ENCODE results near the gene PUS10. TPM values are rescaled to one million over a fixed set of nuclear protein-coding genes. Genes with fewer than 3 reads are reported as not detected.

PUS10 gene
- total and polyA plus RNA-seq, 2 of the 13 experiments (the other 11 are each of a cell fraction or from before 2014, with no cell fraction given) = 41.4 to 44.3 TPM

DNA sequence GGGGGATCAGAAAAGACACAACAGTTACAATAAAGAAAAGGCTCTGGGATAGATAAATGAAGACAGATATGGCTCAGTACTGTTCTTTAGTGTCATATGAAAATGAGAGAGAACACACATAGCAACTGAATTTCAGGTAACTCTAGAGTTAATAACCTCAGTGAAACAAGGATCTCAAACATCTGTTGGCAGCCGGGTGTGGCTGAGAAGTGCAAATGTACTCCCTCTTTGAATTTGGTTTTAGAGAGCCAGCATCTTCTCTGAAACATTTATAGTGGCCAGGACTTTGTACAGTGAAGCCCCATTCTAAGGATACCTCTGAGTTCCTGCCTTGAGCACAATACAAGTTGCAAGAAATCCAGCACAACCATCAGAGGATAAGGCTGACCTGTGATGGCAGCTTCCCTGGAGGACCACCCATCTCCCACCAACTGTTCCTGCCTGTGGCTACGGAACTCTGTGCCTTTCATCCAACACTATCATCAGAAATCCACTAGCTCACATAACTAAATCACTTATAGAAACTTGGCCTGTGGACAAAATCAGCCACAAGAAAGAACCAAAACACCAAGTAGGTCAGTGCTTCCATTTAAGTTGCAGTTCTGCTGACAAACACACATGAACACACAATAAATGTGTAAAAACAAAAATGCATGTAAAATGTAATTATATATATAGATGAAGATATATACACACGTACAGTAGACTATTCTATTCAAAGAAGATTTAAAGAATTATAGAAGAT lies 37.8 kb downstream of the PUS10 start:
- FAIRE-seq (no peak), ATAC-seq (no peak), DNase-seq (ENCODE audit: low spot score) (no peak)
- Histone ChIP-seq H3K36me3 (replicated peaks in 1 of 2; ENCODE audit: control insufficient read depth in 1 of 2, insufficient read depth in 2 of 2, low read length in 2 of 2) (peaks cover 15 to 37% of the 10 kb centered on the region in 2 experiments), H3K4me1 (ENCODE audit: insufficient read depth, low read length) (no peaks in the 10 kb centered on the region), H4K20me1 (ENCODE audit: insufficient read depth, low read length) (no peaks in the 10 kb centered on the region), H3K9ac (ENCODE audit: insufficient read depth, low read depth, low read length) (no peak overlapping the region), H3K4me3 (replicated peaks in 1 of 3; ENCODE audit: insufficient read depth in 1 of 3, low read depth in 2 of 3, low read length in 3 of 3) (no peak overlapping the region), H3K27me3 (ENCODE audit: control insufficient read depth in 1 of 2, insufficient read depth in 2 of 2, low read length in 2 of 2) (no peaks in the 10 kb centered on the region), H2AFZ (ENCODE audit: low read length) (no peak overlapping the region), H3K4me2 (ENCODE audit: low read depth, low read length) (no peak overlapping the region), H3K27ac (ENCODE audit: extremely low read length, insufficient read depth, low read length) (no peak overlapping the region), H3K9me3 (ENCODE audit: low read length) (no peaks in the 10 kb centered on the region), H3K79me2 (ENCODE audit: insufficient read depth, low read length) (peaks cover 3% of the 10 kb centered on the region)
- ChIA-PET POLR2A (no interaction called here), CTCF (ENCODE audit: low intra/inter-chr PET ratio, low total read pairs) (no interaction called here)
- no peak for TF ChIP-seq AGO1 (IDR thresholded peaks at IDR 0.05; ENCODE audit: low read depth, low read length, poor library complexity, severe bottlenecking)
- no peak for TF ChIP-seq HDAC2 (CRISPR knock-in tag; IDR thresholded peaks at IDR 0.05)
- TF ChIP-seq CHD2 (IDR thresholded peaks at IDR 0.05; ENCODE audit: low read depth, low read length) = no peak
- no peak for TF ChIP-seq ZNF747 (CRISPR knock-in tag; IDR thresholded peaks at IDR 0.05; ENCODE audit: borderline replicate concordance)
- no peak for TF ChIP-seq MED8 (CRISPR knock-in tag; IDR thresholded peaks at IDR 0.05; ENCODE audit: insufficient replicate concordance)
- no peak for TF ChIP-seq ZNF792 (CRISPR knock-in tag; IDR thresholded peaks at IDR 0.05)
- TF ChIP-seq, protein P1, sequence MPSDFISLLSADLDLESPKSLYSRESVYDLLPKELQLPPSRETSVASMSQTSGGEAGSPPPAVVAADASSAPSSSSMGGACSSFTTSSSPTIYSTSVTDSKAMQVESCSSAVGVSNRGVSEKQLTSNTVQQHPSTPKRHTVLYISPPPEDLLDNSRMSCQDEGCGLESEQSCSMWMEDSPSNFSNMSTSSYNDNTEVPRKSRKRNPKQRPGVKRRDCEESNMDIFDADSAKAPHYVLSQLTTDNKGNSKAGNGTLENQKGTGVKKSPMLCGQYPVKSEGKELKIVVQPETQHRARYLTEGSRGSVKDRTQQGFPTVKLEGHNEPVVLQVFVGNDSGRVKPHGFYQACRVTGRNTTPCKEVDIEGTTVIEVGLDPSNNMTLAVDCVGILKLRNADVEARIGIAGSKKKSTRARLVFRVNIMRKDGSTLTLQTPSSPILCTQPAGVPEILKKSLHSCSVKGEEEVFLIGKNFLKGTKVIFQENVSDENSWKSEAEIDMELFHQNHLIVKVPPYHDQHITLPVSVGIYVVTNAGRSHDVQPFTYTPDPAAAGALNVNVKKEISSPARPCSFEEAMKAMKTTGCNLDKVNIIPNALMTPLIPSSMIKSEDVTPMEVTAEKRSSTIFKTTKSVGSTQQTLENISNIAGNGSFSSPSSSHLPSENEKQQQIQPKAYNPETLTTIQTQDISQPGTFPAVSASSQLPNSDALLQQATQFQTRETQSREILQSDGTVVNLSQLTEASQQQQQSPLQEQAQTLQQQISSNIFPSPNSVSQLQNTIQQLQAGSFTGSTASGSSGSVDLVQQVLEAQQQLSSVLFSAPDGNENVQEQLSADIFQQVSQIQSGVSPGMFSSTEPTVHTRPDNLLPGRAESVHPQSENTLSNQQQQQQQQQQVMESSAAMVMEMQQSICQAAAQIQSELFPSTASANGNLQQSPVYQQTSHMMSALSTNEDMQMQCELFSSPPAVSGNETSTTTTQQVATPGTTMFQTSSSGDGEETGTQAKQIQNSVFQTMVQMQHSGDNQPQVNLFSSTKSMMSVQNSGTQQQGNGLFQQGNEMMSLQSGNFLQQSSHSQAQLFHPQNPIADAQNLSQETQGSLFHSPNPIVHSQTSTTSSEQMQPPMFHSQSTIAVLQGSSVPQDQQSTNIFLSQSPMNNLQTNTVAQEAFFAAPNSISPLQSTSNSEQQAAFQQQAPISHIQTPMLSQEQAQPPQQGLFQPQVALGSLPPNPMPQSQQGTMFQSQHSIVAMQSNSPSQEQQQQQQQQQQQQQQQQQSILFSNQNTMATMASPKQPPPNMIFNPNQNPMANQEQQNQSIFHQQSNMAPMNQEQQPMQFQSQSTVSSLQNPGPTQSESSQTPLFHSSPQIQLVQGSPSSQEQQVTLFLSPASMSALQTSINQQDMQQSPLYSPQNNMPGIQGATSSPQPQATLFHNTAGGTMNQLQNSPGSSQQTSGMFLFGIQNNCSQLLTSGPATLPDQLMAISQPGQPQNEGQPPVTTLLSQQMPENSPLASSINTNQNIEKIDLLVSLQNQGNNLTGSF (CRISPR knock-in tag; IDR thresholded peaks at IDR 0.05) = no peak
- BruUV-seq (replicated peaks) = no TSS peak
- WGBS (ENCODE audit: low lambda C conversion rate) = 96% methylated on average over 3 of the region's 3 CpGs
- intact Hi-C loops (cut with micrococcal nuclease; ENCODE audit: unreplicated experiment) (no loop called here), in situ Hi-C loops (cut with HindIII; ENCODE audit: extremely low pct_ligation_motif_present, low pct_unique_long_range_greater_than_20kb) (no loop called here)

Measured in HepG2 (cell line).